HFFc6 (cell line): ENCODE data around the gene IQGAP3. TPM values are rescaled to one million over a fixed set of nuclear protein-coding genes. Genes with fewer than 3 reads are reported as not detected.
A peak's percentile ranks its signal among the peaks of the same experiment; 100 is the strongest.

ENCODE experiments used
- DNase-seq: peaks from one replicate; pipeline ENCODE4 v3.0.0-alpha.2; 2018
- H3K27ac Mint-ChIP-seq: 2 replicates; pipeline ENCODE4 v1.8.0; 2020; ENCODE audit warnings: mild to moderate bottlenecking, mixed read lengths
- H3K27me3 Mint-ChIP-seq: 2 replicates; pipeline ENCODE4 v1.8.0; 2021; ENCODE audit warnings: mild to moderate bottlenecking, moderate library complexity, mixed read lengths; ENCODE audit not compliant: insufficient read depth
- H3K36me3 Mint-ChIP-seq: 2 replicates; pipeline ENCODE4 v1.8.0; 2021; ENCODE audit warnings: low read depth, mixed read lengths
- H3K4me1 Mint-ChIP-seq: 2 replicates; pipeline ENCODE4 v1.8.0; 2020; ENCODE audit warnings: low read depth, mixed read lengths
- H3K4me3 Mint-ChIP-seq: 2 replicates; pipeline ENCODE4 v1.8.0; 2020; ENCODE audit warnings: mild to moderate bottlenecking, moderate library complexity, mixed read lengths
- H3K9me3 Mint-ChIP-seq: 2 replicates; pipeline ENCODE4 v1.8.0; 2020; ENCODE audit warnings: mild to moderate bottlenecking, mixed read lengths
- CTCF ChIP-seq: fragments of 200-600 bp; sonication (generic); IDR thresholded peaks from 2 replicates; pipeline ENCODE4 v1.5.0; 2021; ENCODE audit warnings: antibody characterized with exemption, mild to moderate bottlenecking
- total RNA-seq, 6 experiments: library from RNA; stranded (reverse); fragmentation: NEBNext Ultra II Directional; extraction: Animal tissue kit (Norgen Biotek cat#: 25700); gene quantifications; 2 replicates in 1 of 6; 3 replicates in 5 of 6; pipeline ENCODE4 v1.2.3, GENCODE V29; 2021

IQGAP3 gene
- total RNA-seq, 6 experiments from 2014 or later, result 13.9 to 33.3 (median 29.0) TPM

GRCh38 chr1:156598125-156598524, 25.8 kb upstream of the IQGAP3 start:
- TF ChIP-seq CTCF, result no peak
- Mint-ChIP-seq H3K4me3 (no peak overlapping the region), H3K4me1 (peaks cover 28% of the 10 kb centered on the region), H3K27ac (no peak overlapping the region; the same call in 1 of the 2 replicates), H3K36me3 (peaks cover 11% of the 10 kb centered on the region; the same call in 1 of the 2 replicates), H3K27me3 (peaks cover 3% of the 10 kb centered on the region), H3K9me3 (no peaks in the 10 kb centered on the region)
- DNase-seq, result no peak

GRCh38 chr1:156596426-156596825, 24.1 kb upstream of the IQGAP3 start:
- peaks cover 11% of the 10 kb centered on the region; the same call in 1 of the 2 replicates for H3K36me3 Mint-ChIP-seq
- H3K4me3 Mint-ChIP-seq, result no peak overlapping the region
- DNase-seq, result no peak
- H3K27ac Mint-ChIP-seq, result no peak overlapping the region
- peaks cover 19% of the 10 kb centered on the region for H3K4me1 Mint-ChIP-seq
- H3K9me3 Mint-ChIP-seq, result no peaks in the 10 kb centered on the region
- peaks cover 3% of the 10 kb centered on the region for H3K27me3 Mint-ChIP-seq
- no peak for TF ChIP-seq CTCF

- no peak for TF ChIP-seq CTCF
- Mint-ChIP-seq H3K4me3 (no peak overlapping the region), H3K36me3 (peaks cover 11% of the 10 kb centered on the region; the same call in 1 of the 2 replicates), H3K27ac (peak overlapping the region; percentile 1), H3K27me3 (no peaks in the 10 kb centered on the region; the same call in none of the 2 replicates), H3K9me3 (no peaks in the 10 kb centered on the region), H3K4me1 (peaks cover 16% of the 10 kb centered on the region)
- DNase-seq, result no peak
These were observed 22.7 kb upstream of the IQGAP3 start for GRCh38 chr1:156595016-156595415.

- H3K4me3 Mint-ChIP-seq, result no peak overlapping the region
These were observed 21.8 kb upstream of the IQGAP3 start for GRCh38 chr1:156594190-156594589.

GRCh38 chr1:156593661-156593989, 21.3 kb upstream of the IQGAP3 start:
- Mint-ChIP-seq H3K27me3 (no peaks in the 10 kb centered on the region; the same call in none of the 2 replicates), H3K9me3 (no peaks in the 10 kb centered on the region), H3K4me1 (peaks cover 16% of the 10 kb centered on the region), H3K27ac (no peak overlapping the region), H3K36me3 (peaks cover 11% of the 10 kb centered on the region; the same call in 1 of the 2 replicates), H3K4me3 (no peak overlapping the region)
- DNase-seq, result no peak
- TF ChIP-seq CTCF, result no peak

More at GRCh38 chr1:156594190-156594589, 21.8 kb upstream of the IQGAP3 start:
- DNase-seq, result no peak
- Mint-ChIP-seq H3K9me3 (no peaks in the 10 kb centered on the region), H3K4me1 (peaks cover 16% of the 10 kb centered on the region), H3K36me3 (peaks cover 11% of the 10 kb centered on the region; the same call in 1 of the 2 replicates), H3K27ac (no peak overlapping the region), H3K27me3 (no peaks in the 10 kb centered on the region; the same call in none of the 2 replicates)
- no peak for TF ChIP-seq CTCF
